GM10248 (cell line): ENCODE data around the gene SSH3.
"Not testable (repeated sequence)": the region's sequence is repeated elsewhere in the genome, so short reads cannot be mapped to it uniquely, and the experiment has no call there.

Experiments
- CTCF ChIA-PET: fragments of 300-600 bp; sonication (Branson Sonifier 250); formaldehyde crosslinking; extraction: SDS; loops from one replicate; lab custom pipeline; 2021; ENCODE audit warnings: antibody characterized with exemption; lab: Yijun Ruan, JAX
- POLR2A ChIA-PET: fragments of 350-650 bp; sonication (Branson Sonifier 250); formaldehyde crosslinking; extraction: SDS; loops from one replicate; lab custom pipeline; 2020; ENCODE audit warnings: antibody characterized with exemption; lab: Yijun Ruan, JAX
- DNase-seq: peaks from one replicate; pipeline ENCODE4 v3.0.0; 2012; ENCODE audit errors: extremely low spot score
- TF ChIP-seq, protein P1 (sequence below): IDR thresholded peaks from 2 replicates; pipeline ENCODE4 v1.5.1; 2012; ENCODE audit warnings: mild to moderate bottlenecking, low read depth; ENCODE audit errors: extremely low read depth, missing control alignments, control extremely low read depth

The SSH3 gene

DNA sequence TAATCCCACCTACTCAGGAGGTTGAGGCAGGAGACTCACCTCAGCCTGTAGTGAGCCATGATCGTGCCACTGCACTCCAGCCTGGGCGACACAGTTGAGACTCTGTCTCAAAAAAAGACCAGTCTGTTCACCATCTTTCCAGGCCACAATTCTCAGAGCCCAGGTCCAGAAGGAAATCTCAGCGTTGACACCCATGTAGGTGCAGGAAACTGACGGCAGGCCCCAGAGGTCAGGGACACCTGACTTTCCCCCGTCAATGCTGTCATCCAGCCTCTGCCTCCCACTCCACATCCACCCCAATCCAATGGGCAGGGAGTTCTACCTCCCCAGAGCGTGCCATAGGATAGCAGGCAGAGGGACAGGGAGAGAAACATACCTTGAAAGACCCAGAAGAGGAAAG, 42.9 kb upstream of the SSH3 start:
- no peak for DNase-seq
- POLR2A ChIA-PET: no interaction called here
- TF ChIP-seq, protein P1, sequence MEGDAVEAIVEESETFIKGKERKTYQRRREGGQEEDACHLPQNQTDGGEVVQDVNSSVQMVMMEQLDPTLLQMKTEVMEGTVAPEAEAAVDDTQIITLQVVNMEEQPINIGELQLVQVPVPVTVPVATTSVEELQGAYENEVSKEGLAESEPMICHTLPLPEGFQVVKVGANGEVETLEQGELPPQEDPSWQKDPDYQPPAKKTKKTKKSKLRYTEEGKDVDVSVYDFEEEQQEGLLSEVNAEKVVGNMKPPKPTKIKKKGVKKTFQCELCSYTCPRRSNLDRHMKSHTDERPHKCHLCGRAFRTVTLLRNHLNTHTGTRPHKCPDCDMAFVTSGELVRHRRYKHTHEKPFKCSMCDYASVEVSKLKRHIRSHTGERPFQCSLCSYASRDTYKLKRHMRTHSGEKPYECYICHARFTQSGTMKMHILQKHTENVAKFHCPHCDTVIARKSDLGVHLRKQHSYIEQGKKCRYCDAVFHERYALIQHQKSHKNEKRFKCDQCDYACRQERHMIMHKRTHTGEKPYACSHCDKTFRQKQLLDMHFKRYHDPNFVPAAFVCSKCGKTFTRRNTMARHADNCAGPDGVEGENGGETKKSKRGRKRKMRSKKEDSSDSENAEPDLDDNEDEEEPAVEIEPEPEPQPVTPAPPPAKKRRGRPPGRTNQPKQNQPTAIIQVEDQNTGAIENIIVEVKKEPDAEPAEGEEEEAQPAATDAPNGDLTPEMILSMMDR: no peak
- CTCF ChIA-PET: interaction anchor here (0.7 to 1.1 kb wide), 2 partner anchors 57 to 122 kb away, joined by 3 read pairs; no protein-coding TSS in a partner anchor

DNA sequence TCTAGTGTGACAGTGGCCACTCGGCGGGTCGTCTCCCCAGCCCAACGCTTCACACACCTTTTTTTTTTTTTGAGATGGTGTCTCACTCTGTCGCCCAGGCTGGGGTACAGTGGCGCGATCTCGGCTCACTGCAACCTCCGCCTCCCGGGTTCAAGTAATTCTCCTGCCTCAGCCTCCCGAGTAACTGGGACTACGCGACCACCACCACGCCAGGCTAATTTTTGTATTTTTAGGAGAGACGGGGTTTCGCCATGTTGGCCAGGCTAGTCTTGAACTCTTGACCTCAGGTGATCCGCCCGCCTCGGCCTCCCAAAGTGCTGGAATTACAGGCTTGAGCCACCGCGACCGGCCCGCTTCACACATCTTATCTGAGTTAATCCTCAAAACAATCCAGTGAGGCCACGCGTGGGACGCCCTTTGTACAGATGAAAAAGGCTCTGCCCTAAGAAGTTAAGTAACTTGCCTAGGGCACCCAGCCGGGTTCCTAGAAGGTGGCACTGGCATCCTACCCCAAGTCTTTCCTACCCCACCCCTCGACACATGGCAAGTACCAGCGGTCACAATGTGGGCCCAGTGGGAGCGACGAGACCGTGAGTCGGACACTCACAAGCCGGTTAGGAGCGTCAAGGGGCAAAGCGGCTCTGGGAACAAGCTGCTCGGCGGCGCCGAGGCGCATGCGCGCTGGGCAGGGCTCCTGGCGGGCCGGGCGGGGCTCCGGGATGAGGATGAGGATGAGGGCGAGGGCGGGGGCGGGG, 42.3 kb upstream of the SSH3 start:
- DNase-seq: not testable (repeated sequence)
- ChIA-PET POLR2A (interaction anchor here (0.6 to 1.8 kb wide), 2 partner anchors 21 to 131 kb away, joined by 3 to 12 read pairs; no protein-coding TSS in a partner anchor), CTCF (interaction anchor here (1.0 to 4.9 kb wide), 18 partner anchors 9 to 209 kb away, joined by 3 to 124 read pairs (median 10); partner anchors contain the start of gene KDM2A)

DNA sequence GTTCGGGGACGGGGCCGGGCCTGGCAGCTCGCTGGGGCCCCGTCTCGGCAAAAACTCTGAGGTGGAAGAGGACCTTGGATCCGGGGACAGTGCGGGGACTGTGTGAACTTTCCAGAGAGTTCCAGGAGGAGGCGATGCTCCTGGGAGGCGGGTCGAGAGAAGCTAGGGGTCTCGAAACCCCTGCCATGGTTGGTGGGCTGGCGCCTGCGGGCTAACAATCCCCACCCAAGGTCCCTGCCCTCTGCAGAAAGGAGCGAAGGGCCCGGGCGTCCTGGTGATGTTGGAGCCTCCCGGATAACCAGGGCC, 41.7 kb upstream of the SSH3 start:
- no peak for DNase-seq
- ChIA-PET POLR2A (interaction anchor here (0.6 to 1.8 kb wide), 2 partner anchors 21 to 132 kb away, joined by 3 to 12 read pairs; no protein-coding TSS in a partner anchor), CTCF (interaction anchor here (0.9 to 4.9 kb wide), 29 partner anchors 8 to 210 kb away, joined by 3 to 124 read pairs (median 9); partner anchors contain the start of gene KDM2A)
- TF ChIP-seq, protein P1: no peak

DNA sequence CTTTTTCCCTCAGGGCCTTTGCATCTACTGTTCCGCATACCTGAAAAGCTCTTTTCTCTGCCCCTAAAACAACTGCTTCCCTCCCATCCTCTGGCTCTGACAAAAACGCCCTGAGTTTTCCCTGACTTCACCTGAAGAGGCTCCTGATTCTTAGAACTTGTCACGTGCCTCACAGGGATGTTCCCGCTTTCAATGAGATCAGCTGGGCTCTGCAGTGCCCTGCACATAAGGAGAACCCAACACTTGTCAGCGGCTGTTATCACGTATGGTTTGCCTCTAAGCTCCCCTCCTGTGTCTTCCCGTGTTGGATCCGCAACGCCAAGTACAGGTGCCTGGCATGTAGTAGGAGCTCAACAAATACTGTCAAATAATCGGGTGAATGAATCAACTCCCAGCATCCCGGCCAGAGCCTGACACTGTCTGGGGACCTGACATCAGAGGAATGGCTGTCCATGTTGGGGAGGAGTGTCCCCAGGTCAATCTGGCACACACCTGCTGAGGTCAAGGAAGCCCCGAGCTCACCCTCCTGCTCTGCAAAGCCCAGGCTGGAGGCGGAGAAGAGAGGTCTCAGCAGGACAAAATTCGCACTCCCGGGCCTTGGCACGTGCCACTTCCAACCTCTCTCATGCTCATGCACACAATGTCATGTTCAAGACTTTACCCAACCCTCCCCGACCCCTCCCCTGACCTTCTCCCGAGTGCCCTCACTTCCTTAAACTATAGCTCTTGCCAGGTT, 41.2 kb upstream of the SSH3 start:
- TF ChIP-seq, protein P1: no peak
- no peak for DNase-seq
- CTCF ChIA-PET: interaction anchor here (0.8 to 4.9 kb wide), 35 partner anchors 8 to 210 kb away, joined by 3 to 124 read pairs (median 6); partner anchors contain the start of gene KDM2A
- POLR2A ChIA-PET: interaction anchor here (1.8 kb wide), 1 partner anchor 22 kb away, joined by 12 read pairs; no protein-coding TSS in a partner anchor

DNA sequence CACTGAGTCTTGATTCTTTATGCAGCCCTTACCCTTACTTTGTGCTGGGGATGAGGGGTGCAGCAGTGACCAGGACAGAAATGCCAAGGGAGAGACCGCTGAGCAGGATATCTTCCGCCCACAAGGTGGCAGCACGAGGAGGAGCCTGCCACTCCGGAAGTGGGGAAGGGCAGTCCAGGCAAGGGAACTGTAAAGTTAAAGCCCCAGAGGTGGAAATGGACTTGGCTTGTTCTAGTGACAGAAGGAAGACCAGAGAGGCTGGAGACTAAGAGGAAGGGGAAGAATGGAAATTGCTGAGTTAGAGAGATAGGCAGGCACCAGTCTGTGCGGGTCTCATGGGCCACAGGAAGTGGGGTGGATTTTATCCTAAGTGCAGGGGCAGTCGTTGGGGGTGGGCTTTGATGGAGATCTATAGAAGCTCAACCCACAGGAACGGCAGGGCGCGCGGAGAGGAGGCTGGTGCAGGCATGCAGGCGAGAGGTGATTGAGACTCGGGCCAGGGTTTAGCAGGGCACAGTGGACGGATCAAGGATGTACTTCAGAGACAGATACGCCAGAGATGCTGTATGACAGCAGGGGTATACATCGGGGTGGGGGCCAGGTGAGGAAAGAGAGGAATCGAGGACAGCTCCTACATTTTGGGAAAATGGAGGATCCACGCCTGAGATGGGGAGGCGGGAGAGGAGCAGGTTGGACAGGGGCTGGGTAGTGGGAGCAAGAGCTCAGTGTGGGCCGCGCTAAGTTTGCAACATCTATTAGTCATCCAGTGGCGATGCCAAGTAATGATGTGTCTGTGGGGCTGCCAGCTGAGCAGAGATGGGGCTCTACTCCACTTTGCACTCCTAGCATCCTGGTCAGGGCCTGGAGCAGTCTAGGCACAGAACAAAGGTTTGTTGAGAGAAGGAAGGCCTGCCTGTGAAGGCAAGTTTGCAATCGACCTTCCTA, 40.3 kb upstream of the SSH3 start:
- POLR2A ChIA-PET: interaction anchor here (1.0 to 1.8 kb wide), 2 partner anchors 23 to 129 kb away, joined by 3 to 12 read pairs; partner anchors contain the start of gene RAD9A
- TF ChIP-seq, protein P1: peak; percentile 86
- peak; percentile 87 for DNase-seq
- CTCF ChIA-PET: interaction anchor here (0.8 to 4.9 kb wide), 38 partner anchors 9 to 211 kb away, joined by 3 to 124 read pairs (median 6); partner anchors contain the start of gene KDM2A

DNA sequence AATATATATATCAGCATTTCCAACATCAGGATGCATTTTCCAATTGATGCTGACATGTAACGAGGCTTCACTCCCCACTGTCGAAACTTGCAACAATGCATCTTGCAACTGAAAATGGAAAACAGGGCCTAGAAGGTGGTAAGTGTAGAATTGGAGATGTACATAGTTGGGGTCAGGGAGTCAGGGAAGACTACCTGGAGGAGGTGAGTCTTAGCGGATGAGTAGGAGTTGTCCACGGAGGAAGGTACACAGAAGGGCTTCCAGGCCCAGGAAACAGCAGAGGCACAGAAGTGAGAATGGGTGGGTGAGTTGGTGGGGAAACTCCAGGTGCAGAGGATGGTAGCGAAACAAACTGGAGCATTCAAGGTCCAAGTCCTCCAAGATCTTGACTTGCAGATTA, 39.1 kb upstream of the SSH3 start:
- CTCF ChIA-PET: interaction anchor here (0.9 to 4.9 kb wide), 15 partner anchors 8 to 117 kb away, joined by 3 to 124 read pairs (median 7); partner anchors contain the start of gene ANKRD13D
- DNase-seq: no peak
- TF ChIP-seq, protein P1: no peak
- POLR2A ChIA-PET: interaction anchor here (1.1 kb wide), 1 partner anchor 13 kb away, joined by 3 read pairs; no protein-coding TSS in a partner anchor
